ENCODE measurements around the gene IKBIP.

- TF ChIP-seq SUZ12 (IDR thresholded peaks at IDR 0.05), result no peak
- no peak for TF ChIP-seq SP1 (IDR thresholded peaks at IDR 0.05)
- TF ChIP-seq ARNT (IDR thresholded peaks at IDR 0.05), result no peak
- TF ChIP-seq FOXK2 (IDR thresholded peaks at IDR 0.05), result no peak
- no peak for TF ChIP-seq FOXA1 (IDR thresholded peaks at IDR 0.05)
- TF ChIP-seq BHLHE40 (IDR thresholded peaks at IDR 0.05; ENCODE audit: borderline replicate concordance), result no peak
- TF ChIP-seq FOXM1 (IDR thresholded peaks at IDR 0.05; ENCODE audit: borderline replicate concordance), result no peak
- TF ChIP-seq HDGF (IDR thresholded peaks at IDR 0.05; ENCODE audit: borderline replicate concordance), result no peak
- no peak for TF ChIP-seq TARDBP (IDR thresholded peaks at IDR 0.05)
- no peak for TF ChIP-seq NFRKB (IDR thresholded peaks at IDR 0.05)
- no peak for TF ChIP-seq L3MBTL2 (conservative IDR thresholded peaks at IDR 0.05)
- TF ChIP-seq PKNOX1 (IDR thresholded peaks at IDR 0.05), result no peak
Measured at GRCh38 chr12:98653866-98654493, 9.4 kb upstream of the IKBIP start.

Measured in HEK293T (cell line).